B cell (primary cell): ENCODE results near the gene FUT6.
"Not testable (repeated sequence)": the region's sequence is repeated elsewhere in the genome, so short reads cannot be mapped to it uniquely, and the experiment has no call there.

Experiments
- EZH2 ChIP-seq: IDR thresholded peaks from 2 replicates; pipeline ENCODE4 v1.6.1; 2012; ENCODE audit warnings: borderline replicate concordance, low read depth, mild to moderate bottlenecking, moderate library complexity, low read length; ENCODE audit not compliant: insufficient read depth, poor library complexity, severe bottlenecking
- TF ChIP-seq, protein P1 (sequence below): fragments of 200-600 bp; IDR thresholded peaks from one replicate; pipeline ENCODE4 v1.8.0; 2022; ENCODE audit warnings: antibody characterized with exemption, mild to moderate bottlenecking

DNA sequence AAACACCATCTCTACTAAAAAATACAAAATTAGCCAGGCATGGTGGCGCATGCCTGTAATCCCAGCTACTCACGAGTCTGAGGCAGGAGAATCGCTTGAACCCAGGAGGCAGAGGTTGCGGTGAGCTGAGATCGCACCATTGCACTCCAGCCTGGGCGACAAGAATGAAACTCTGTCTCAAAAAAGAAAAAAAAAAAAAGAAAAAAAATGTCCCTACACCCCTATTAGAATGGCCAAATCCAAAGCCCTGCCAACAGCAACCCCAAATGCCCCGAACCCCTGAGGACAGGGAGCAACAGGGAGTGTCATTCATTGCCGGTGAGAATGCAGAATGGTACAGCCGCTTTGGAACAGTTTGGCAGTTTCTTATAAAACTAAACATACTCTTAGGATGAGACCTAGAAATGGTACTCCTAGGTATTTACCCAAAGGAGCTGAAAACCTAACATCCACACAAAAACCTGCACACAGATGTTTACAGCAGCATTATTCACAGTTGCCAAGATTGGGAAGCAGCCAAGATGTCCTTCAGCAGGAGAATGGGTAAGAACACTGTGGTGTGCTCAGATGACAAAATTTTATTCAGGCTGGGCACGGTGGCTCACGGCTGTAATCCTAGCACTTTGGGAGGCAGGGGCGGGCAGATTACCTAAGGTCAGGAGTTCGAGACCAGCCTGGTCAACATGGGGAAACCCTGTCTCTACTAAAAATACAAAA, 43.8 kb upstream of the FUT6 start:
- TF ChIP-seq, protein P1, sequence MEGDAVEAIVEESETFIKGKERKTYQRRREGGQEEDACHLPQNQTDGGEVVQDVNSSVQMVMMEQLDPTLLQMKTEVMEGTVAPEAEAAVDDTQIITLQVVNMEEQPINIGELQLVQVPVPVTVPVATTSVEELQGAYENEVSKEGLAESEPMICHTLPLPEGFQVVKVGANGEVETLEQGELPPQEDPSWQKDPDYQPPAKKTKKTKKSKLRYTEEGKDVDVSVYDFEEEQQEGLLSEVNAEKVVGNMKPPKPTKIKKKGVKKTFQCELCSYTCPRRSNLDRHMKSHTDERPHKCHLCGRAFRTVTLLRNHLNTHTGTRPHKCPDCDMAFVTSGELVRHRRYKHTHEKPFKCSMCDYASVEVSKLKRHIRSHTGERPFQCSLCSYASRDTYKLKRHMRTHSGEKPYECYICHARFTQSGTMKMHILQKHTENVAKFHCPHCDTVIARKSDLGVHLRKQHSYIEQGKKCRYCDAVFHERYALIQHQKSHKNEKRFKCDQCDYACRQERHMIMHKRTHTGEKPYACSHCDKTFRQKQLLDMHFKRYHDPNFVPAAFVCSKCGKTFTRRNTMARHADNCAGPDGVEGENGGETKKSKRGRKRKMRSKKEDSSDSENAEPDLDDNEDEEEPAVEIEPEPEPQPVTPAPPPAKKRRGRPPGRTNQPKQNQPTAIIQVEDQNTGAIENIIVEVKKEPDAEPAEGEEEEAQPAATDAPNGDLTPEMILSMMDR = not testable (repeated sequence)
- TF ChIP-seq EZH2 = not testable (repeated sequence)
